HG03575 (cell line): ENCODE data around the gene MCAM.

ENCODE experiments used
- ATAC-seq: cut with Tn5 transposase; IDR thresholded peaks from one replicate; pipeline ENCODE4 v1.9.1; 2021; ENCODE audit not compliant: unreplicated experiment, insufficient number of reproducible peaks, low FRiP score; ENCODE audit errors: extremely low read depth

The MCAM gene

DNA sequence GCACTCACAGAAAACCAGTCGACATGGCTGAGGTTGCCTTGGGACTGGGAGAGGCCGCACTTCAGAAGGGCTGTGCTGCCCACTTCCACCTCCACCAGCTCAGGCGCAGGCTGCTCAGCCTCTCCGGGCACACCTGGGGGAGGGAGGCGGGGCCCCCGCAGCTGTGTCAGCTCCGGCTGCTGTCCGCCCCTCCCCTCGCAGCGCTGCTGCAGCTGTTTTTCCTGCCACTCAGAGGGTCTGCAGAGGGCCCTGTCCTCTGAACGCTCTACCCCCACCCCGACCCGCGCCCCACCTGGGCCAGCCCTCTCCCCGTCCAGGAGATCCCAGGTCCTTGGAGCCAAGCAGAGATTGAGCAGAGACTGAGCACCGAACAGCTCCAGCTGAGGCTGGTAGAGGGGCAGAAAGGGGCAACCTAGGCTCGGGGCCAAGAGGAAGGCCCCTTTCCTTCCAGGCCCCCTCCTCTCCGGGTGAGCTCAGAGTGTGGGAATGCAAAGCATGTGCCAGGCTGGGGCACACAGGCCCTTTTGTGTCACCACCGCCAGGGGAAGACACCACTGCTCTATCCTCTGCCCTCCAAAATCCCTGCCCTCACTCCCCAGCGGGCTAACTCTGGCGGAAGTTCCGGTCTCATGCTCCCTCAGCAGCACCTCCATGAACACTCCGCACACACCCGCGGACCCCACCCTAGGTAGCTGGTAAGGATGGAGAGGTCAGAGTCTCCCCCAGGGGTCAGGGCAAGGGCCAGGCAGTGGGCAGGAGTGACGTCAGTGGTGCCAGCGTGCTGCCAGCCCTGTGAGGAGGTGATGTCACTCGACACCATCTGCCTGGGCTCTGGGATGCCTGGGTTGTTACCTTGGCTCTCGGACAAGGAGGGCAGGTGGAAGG, 1.6 kb downstream of the MCAM start:
- ATAC-seq = no peak

DNA sequence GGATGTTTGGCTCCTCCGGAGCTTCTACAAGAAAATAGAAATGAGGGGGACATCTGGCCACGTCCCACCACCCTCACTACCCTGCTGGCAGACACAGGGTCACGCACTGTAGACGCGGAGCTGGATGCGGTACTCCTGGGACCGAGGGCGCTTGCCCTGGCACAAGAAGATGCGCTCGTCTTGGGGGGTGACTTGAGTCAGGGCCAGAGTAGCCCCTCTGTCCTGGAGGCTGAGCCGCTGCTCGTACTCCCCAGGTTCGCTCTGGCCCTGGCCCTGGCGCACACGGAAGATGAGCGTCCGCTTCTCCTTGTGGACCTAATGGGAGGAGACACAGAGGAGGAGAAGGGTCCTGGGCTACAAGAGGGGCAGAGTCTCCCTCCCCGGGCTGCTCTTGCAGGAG, 2.2 kb downstream of the MCAM start:
- ATAC-seq = no peak

DNA sequence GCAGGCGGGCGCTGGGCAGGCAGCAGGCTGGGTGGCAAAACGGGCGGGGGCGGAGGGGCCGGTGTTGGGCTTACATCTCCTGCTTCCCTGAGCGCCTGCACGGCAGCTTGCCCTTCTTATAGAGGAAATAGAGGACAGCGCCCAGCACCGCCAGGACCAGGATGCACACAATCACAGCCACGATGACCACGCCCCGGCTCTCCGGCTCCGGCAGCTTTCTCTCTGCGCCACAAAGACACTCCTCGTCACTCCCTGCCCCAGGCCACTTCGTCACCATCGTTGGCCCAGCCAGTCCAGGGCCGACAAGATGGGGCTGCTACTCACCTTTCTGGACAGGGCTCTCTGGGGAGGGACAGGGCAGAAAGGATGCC, 6.3 kb downstream of the MCAM start:
- ATAC-seq = no peak

- no peak for ATAC-seq
Observed at GRCh38 chr11:119309953-119310681, 6.8 kb downstream of the MCAM start.

DNA sequence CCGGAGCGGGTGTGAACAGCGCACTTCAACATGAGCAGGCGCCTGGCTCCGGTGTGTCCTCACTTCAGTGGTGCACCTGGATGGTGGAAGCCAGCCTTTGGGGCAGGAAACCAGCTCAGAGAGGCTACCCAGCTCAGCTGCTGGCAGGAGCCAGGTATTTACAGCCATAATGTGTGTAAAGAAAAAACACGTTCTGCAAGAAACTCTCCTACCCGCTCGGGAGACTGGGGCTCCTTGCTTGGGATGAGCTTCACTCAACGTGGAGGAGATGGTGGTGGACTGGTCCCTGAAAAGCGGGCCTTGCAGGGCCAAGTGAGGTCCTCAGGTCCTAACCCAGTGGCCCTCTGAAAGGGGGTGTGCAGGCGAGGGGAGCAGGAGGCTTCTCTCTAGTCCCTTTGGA, 7.5 kb downstream of the MCAM start:
- no peak for ATAC-seq

DNA sequence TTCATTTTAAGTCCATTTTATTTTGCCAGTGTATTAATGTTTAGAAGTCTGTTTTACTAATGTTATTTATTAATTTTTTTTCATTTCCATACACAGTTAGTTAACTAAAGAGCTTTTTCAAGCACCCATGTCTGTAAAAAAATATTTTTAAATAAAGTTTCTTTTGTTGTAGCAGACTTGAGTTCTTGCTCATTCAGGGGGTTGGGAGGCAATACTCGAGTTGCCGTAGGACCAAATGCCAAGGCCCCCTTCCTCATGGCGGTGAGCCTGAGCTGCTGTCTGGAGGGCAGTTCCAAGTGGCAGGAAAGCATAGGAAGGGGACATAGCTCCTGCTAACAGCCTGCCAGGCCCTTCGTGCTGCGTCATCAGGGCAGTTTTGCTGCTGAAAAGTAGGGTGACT, 9.0 kb downstream of the MCAM start:
- ATAC-seq = no peak

DNA sequence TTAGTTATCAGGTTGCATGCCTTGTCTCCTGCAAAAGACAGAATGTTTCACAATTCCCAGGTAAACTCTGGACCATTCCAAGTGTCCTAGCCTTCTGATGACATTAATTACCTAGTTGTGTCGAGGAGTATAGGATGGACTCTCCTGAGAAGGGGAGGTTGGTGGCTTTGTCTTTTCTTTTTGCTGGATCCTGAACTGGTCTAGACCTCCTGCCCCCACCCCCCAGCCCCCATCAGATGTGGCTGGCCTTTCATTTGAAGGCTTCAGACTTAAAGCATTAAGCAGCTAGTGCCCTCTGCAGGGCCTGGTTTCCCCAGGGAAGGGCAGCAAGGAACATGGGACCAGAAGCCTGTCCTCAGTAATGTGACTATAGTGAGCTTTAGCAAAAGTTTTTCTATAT, 9.7 kb downstream of the MCAM start:
- no peak for ATAC-seq

DNA sequence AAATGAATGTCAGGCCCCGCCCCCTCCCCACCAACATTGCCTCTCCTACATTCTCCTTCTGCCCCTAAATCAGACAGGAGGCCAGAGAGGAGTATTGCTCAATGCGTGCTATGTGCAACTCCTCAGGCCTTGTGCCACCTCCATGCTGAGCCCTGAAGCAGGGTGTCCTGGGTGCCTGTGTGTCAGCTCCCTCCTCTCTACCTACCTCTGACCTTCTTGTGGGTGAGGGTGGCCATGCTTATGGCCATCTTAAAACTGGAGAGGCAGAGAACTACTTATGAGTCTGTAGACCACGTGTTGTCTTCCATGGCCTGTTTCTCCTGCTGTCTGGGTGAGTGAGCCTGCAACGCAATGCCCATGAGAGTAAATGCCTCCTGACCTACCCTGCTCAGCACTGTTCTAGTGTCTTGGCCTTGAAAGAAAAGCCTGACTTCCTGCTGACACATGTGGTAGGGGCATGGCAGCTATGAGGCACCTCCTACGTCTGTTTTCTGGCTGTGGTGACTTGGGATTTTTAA, 10.5 kb downstream of the MCAM start:
- no peak for ATAC-seq

- ATAC-seq = no peak
Observed at GRCh38 chr11:119305556-119306372, 11.2 kb downstream of the MCAM start.

DNA sequence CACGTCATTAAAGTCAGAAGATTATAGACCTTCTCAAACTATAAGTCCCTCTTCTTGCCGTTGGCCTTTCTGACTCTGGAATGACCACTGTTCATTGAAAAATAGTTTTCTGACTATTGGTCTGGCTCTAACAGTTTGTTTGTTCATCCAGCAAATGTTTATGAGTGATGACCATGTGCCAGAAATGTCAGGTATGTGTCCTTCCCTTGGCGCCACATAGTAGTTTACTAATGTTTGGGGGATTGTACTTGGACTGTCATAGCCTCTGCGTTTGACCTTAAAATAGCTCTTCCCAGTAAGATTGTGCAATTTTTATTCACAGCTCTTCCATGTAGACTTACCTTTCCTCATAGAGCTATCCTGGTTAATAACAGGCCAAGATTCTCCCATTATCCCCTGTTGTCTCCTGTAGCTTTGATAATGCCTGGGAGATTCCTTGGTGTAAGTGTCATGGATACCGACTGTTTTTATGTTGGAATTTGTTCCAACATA, 13.7 kb downstream of the MCAM start:
- ATAC-seq = no peak

- no peak for ATAC-seq
Observed at GRCh38 chr11:119300198-119300964, 16.5 kb downstream of the MCAM start.

DNA sequence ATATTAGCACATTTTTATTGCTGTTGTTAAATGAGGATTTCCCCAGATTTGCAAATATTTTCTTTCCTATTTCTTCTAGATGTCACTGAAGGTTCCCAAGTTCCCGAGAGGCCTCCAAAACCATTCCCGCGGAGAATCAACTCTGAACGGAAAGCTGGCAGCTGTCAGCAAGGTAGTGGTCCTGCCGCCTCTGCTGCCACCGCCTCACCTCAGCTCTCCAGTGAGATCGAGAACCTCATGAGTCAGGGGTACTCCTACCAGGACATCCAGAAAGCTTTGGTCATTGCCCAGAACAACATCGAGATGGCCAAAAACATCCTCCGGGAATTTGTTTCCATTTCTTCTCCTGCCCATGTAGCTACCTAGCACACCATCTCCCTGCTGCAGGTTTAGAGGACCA, 17.5 kb downstream of the MCAM start:
- no peak for ATAC-seq

GRCh38 chr11:119298726-119299125, 18.2 kb downstream of the MCAM start:
- ATAC-seq = no peak

DNA sequence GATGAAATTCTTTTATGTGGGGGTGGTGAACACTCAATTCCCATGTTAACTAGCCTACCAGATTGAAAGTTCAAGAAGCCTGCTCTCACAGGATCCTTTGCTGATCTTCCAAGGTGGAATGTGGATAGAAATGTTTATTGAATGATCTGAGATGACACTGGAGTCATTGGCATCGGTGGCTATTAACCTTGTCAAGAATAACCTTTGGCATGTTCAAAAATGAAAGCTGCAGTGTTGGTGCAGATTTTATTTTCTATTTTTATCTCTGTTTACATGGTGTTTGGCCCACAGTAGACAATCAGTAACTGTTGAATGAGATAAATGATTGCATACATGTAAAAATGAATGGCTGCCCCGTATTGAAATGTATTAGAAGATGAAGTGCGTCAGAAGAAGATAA, 19.0 kb downstream of the MCAM start:
- ATAC-seq = no peak

- ATAC-seq = no peak
Observed at GRCh38 chr11:119295178-119295577, 21.8 kb downstream of the MCAM start.

DNA sequence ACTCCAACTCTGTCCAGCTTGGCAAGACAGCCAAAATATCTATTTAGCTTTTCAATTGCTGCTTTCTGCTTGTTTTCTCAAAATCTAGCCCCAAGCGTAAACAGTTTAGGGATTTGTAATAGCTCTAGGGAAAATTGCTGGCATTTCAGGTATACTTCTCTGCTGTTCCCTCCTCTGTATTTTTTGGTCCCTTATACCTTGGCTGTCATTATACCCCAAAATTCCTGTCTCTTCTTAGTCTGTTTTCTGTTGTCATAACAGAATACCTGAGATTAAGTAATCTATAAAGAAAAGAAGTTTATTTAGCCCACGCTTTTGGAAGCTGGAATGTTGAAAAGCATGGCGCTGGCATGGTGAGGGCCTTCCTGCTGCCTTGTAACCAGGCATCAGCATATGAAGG, 23.5 kb downstream of the MCAM start:
- no peak for ATAC-seq

DNA sequence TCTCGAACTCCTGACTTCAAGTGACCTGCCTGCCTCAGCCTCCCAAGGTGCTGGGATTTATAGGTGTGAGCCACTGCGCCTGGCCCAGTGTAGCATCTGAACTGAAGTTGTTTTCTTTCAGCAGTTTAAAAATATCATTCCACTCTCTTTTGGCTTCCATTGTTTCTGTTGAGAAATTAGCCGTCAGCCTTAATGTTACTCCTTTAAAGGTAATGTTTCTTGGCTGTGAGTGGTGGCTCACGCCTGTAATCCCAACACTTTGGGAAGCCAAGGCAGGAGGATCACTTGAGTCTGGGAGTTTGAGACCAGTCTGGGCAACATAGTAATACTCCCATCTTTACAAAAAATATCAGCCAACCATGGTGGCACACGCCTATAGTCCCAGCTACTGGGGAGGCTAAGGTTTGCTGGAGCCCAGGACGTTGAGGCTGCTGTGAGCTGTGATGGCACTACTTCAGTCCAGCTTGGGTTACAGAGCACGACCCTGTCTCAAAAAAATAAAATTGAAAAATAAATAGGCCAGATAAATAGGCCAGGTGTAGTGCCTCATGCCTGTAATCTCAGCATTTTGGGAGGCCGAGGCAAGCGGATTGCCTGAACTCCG, 25.9 kb downstream of the MCAM start:
- ATAC-seq = no peak

DNA sequence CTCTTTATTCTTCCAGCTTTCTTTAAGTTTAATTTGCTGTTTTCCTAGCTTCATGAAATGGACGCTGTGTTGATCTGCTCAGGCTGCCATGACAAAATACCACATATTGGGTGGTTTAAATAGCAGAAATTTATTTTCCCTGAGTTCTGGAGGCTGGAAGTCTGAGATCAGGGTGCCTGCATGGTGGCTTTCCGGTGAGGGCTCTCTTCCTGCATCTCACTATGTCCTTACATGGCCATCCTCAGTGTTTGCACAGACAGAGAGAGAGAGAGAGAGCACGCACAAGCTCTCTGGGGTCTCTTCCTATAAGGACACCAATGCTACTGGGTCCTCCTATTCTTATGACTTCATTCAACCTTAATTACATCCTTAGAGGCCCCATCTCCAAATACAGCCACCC, 28.7 kb downstream of the MCAM start:
- no peak for ATAC-seq
